Hepatocyte (in vitro differentiated cells): ENCODE measurements around the gene LNX1. TPM values are rescaled to one million over a fixed set of nuclear protein-coding genes. Genes with fewer than 3 reads are reported as not detected.

Source experiments
- DNase-seq: peaks from one replicate; pipeline ENCODE4 v3.0.0-alpha.2; 2016; ENCODE audit warnings: low spot score
- H2AFZ ChIP-seq: fragments of 200-600 bp; sonication (generic); 2 replicates; pipeline ENCODE4 v1.6.0; 2016; ENCODE audit warnings: antibody characterized with exemption, mild to moderate bottlenecking
- H3K27ac ChIP-seq: fragments of 200-600 bp; sonication (generic); 2 replicates; pipeline ENCODE4 v1.5.1; 2016; ENCODE audit warnings: mild to moderate bottlenecking
- H3K27me3 ChIP-seq: fragments of 200-600 bp; sonication (generic); 2 replicates; pipeline ENCODE4 v1.6.1; 2016
- H3K36me3 ChIP-seq: fragments of 200-600 bp; sonication (generic); replicated peaks from 2 replicates; pipeline ENCODE4 v1.5.1; 2016; ENCODE audit warnings: low read depth; ENCODE audit not compliant: insufficient read depth
- H3K4me1 ChIP-seq: fragments of 200-600 bp; sonication (generic); 2 replicates; pipeline ENCODE4 v1.5.1; 2016; ENCODE audit warnings: mild to moderate bottlenecking, moderate library complexity; ENCODE audit not compliant: insufficient read depth
- H3K4me2 ChIP-seq: fragments of 200-600 bp; sonication (generic); 2 replicates; pipeline ENCODE4 v1.6.0; 2016
- H3K4me3 ChIP-seq: fragments of 200-600 bp; sonication (generic); 2 replicates; pipeline ENCODE4 v1.5.1; 2016; ENCODE audit warnings: mild to moderate bottlenecking
- H3K79me2 ChIP-seq: fragments of 200-600 bp; sonication (generic); 2 replicates; pipeline ENCODE4 v1.6.0; 2017; ENCODE audit warnings: mild to moderate bottlenecking
- H3K9me2 ChIP-seq: fragments of 200-600 bp; sonication (generic); replicated peaks from 2 replicates; pipeline ENCODE4 v1.6.0; 2017; ENCODE audit warnings: mild to moderate bottlenecking; ENCODE audit not compliant: insufficient read depth
- H3K9me3 ChIP-seq: fragments of 200-600 bp; sonication (generic); 2 replicates; pipeline ENCODE4 v1.5.1; 2016; ENCODE audit warnings: low read depth, mild to moderate bottlenecking
- H4K20me1 ChIP-seq: fragments of 200-600 bp; sonication (generic); 2 replicates; pipeline ENCODE4 v1.6.0; 2016; ENCODE audit warnings: mild to moderate bottlenecking; ENCODE audit not compliant: insufficient read depth, poor library complexity, severe bottlenecking
- EZH2 ChIP-seq: fragments of 200-600 bp; sonication (generic); IDR thresholded peaks from 2 replicates; pipeline ENCODE4 v1.6.1; 2016; ENCODE audit warnings: antibody characterized with exemption, mild to moderate bottlenecking, borderline replicate concordance
- EZH2phosphoT487 ChIP-seq: fragments of 200-600 bp; sonication (generic); IDR thresholded peaks from one replicate; pipeline ENCODE4 v1.6.1; 2018; ENCODE audit warnings: antibody characterized with exemption, mild to moderate bottlenecking, low read depth, moderate library complexity; ENCODE audit not compliant: unreplicated experiment, severe bottlenecking
- WGBS: methylation state at CpG from one replicate; pipeline ENCODE4 v1.1.6; 2016; ENCODE audit warnings: low lambda C conversion rate; ENCODE audit errors: missing lambda C conversion rate; 5-methylcytosine and 5-hydroxymethylcytosine counted together
- polyA plus RNA-seq: library from polyadenylated mRNA; unstranded; fragments of >200 nt; fragmentation: Nextera tagmentation; extraction: Ambion mirVana; gene quantifications from 2 replicates; pipeline ENCODE4 v1.2.1, GENCODE V29; 2016
- total RNA-seq: library from RNA; depleted of rRNA; stranded (reverse); fragments of >200 nt; gene quantifications from 2 replicates; pipeline ENCODE4 v1.2.3, GENCODE V29; 2014
- TF ChIP-seq, protein P1 (sequence below): fragments of 200-600 bp; sonication (generic); IDR thresholded peaks from 2 replicates; pipeline ENCODE4 v1.5.1; 2016; ENCODE audit warnings: antibody characterized with exemption, mild to moderate bottlenecking; ENCODE audit not compliant: poor library complexity

Gene LNX1
- total and polyA plus RNA-seq, 2 experiments from 2014 or later: 8.4 to 16.7 TPM

DNA sequence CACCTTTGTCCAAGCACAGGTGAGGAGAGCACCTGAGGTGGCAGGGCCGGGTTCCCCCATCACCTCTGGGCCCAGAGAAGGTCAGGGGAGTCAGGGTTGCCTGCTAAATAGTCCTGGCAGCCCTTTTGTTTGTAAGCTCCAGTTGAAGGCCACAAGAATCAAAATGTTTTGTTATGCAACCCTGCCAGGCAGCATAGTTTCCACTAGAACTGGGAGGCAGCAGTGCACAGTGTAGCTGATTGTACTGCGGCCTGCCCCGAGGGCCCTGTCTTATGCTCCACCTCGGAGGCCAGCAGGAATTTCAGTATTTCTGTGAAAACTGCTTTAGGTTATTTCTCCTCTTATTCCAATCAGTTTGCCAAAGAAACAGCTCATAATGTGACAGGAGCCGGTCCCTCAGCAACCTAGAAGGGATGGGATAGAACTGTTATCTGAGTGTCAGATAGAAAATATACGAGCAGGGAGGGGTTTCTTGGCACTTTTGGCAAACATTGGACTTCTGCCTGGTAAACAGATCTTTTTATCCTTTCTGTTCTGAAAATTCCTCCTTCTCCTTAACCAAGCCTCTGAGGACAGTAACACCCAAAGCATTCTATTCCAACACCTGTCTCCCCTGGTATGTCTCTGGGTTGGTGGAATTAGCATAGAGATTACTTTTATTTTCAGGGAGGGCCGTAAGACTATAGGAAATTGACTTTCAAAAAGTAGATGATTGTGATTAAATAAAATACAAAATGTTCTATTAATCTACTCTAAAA lies 93.6 kb downstream of the LNX1 start:
- Histone ChIP-seq H3K4me3 (no peak overlapping the region), H3K27me3 (no peaks in the 10 kb centered on the region), H4K20me1 (no peaks in the 10 kb centered on the region), H3K4me2 (no peak overlapping the region), H3K27ac (peak overlapping the region; percentile 62), H3K36me3 (no peaks in the 10 kb centered on the region), H2AFZ (no peak overlapping the region), H3K79me2 (no peaks in the 10 kb centered on the region), H3K9me2 (no peaks in the 10 kb centered on the region), H3K9me3 (no peaks in the 10 kb centered on the region), H3K4me1 (peaks cover 22% of the 10 kb centered on the region)
- DNase-seq: peak; percentile 47
- 45% methylated on average over 7 of the region's 7 CpGs for WGBS
- TF ChIP-seq EZH2 (no peak), EZH2phosphoT487 (no peak)
- TF ChIP-seq, protein P1, sequence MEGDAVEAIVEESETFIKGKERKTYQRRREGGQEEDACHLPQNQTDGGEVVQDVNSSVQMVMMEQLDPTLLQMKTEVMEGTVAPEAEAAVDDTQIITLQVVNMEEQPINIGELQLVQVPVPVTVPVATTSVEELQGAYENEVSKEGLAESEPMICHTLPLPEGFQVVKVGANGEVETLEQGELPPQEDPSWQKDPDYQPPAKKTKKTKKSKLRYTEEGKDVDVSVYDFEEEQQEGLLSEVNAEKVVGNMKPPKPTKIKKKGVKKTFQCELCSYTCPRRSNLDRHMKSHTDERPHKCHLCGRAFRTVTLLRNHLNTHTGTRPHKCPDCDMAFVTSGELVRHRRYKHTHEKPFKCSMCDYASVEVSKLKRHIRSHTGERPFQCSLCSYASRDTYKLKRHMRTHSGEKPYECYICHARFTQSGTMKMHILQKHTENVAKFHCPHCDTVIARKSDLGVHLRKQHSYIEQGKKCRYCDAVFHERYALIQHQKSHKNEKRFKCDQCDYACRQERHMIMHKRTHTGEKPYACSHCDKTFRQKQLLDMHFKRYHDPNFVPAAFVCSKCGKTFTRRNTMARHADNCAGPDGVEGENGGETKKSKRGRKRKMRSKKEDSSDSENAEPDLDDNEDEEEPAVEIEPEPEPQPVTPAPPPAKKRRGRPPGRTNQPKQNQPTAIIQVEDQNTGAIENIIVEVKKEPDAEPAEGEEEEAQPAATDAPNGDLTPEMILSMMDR: no peak

DNA sequence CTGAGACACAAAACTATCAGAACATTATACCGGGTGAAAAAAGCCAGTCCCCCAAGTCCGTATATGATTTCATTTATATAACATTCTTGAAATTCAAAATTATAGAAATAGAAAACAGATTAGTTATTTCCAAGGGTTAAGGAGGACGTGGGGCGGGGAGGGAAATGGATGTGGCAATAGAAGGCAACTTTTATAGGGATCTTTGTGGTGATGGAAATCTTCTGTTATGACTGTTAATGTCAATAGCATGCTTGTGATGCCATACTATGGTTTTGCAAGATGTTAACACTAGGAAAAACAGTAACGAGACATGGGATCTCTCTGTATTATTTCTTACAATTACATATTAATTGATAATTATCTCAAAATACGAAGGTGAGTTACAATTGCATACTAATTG lies 96.4 kb downstream of the LNX1 start:
- no peaks in the 10 kb centered on the region for H3K79me2 ChIP-seq
- H4K20me1 ChIP-seq: no peaks in the 10 kb centered on the region
- H3K27me3 ChIP-seq: no peaks in the 10 kb centered on the region
- no peak for DNase-seq
- peaks cover 22% of the 10 kb centered on the region for H3K4me1 ChIP-seq
- H3K27ac ChIP-seq: no peak overlapping the region
- H3K36me3 ChIP-seq: no peaks in the 10 kb centered on the region
- H3K9me2 ChIP-seq: no peaks in the 10 kb centered on the region
- H2AFZ ChIP-seq: no peak overlapping the region
- WGBS: 92% methylated on average over 6 of the region's 6 CpGs
- no peak overlapping the region for H3K4me3 ChIP-seq
- TF ChIP-seq, protein P1: no peak
- no peak for TF ChIP-seq EZH2phosphoT487
- no peak for TF ChIP-seq EZH2
- H3K9me3 ChIP-seq: no peaks in the 10 kb centered on the region
- H3K4me2 ChIP-seq: no peak overlapping the region

- Histone ChIP-seq H3K4me2 (peak overlapping the region; percentile 36), H3K9me3 (no peaks in the 10 kb centered on the region), H4K20me1 (no peaks in the 10 kb centered on the region), H3K36me3 (no peaks in the 10 kb centered on the region), H2AFZ (no peak overlapping the region), H3K79me2 (no peaks in the 10 kb centered on the region), H3K4me1 (no peaks in the 10 kb centered on the region), H3K27ac (peak overlapping the region; percentile 83), H3K27me3 (no peaks in the 10 kb centered on the region), H3K9me2 (no peaks in the 10 kb centered on the region), H3K4me3 (no peak overlapping the region)
- peak; percentile 77 for DNase-seq
- TF ChIP-seq, protein P1: peak; percentile 72
- TF ChIP-seq EZH2phosphoT487: no peak
- TF ChIP-seq EZH2: no peak
- WGBS: 44% methylated on average over 3 of the region's 3 CpGs
These were observed 100.2 kb downstream of the LNX1 start for GRCh38 chr4:53490965-53491622.
